CD4-positive, alpha-beta T cell treated with Interleukin-15 for 1 hour (primary cell): ENCODE measurements around the gene VAMP1.
"Not testable (repeated sequence)": the region's sequence is repeated elsewhere in the genome, so short reads cannot be mapped to it uniquely, and the experiment has no call there.

Experiments
- DNase-seq: peaks from one replicate; pipeline ENCODE4 v3.0.0-alpha.2; 2020

The VAMP1 gene, protein sequence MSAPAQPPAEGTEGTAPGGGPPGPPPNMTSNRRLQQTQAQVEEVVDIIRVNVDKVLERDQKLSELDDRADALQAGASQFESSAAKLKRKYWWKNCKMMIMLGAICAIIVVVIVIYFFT

GRCh38 chr12:6470375-6471163 lies at the start of gene VAMP1:
Gene VAMP1 (minus strand): TSS chr12:6470677. CDS start chr12:6470531, 146 bp downstream.
- DNase-seq, result peak; percentile 95

GRCh38 chr12:6520186-6520585 lies 49.7 kb upstream of the VAMP1 start:
- no peak for DNase-seq

DNA sequence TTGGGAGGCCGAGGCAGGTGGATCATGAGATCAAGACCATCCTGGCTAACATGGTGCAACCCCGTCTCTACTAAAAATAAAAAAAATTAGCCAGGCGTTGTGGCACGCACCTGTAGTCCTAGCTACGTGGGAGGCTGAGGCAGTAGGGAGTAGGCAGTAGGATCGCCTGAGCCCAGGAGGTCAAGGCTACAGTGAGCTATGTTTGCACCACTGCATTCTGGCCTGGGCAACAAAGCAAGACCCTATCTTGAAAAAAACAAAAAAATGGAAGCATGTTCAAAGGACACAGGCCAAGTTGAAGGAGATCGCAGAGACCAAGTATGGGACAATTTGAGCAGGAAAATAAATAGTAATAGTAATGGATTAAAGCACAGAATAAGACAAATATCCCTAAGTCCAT lies 37.6 kb upstream of the VAMP1 start:
- no peak for DNase-seq

DNA sequence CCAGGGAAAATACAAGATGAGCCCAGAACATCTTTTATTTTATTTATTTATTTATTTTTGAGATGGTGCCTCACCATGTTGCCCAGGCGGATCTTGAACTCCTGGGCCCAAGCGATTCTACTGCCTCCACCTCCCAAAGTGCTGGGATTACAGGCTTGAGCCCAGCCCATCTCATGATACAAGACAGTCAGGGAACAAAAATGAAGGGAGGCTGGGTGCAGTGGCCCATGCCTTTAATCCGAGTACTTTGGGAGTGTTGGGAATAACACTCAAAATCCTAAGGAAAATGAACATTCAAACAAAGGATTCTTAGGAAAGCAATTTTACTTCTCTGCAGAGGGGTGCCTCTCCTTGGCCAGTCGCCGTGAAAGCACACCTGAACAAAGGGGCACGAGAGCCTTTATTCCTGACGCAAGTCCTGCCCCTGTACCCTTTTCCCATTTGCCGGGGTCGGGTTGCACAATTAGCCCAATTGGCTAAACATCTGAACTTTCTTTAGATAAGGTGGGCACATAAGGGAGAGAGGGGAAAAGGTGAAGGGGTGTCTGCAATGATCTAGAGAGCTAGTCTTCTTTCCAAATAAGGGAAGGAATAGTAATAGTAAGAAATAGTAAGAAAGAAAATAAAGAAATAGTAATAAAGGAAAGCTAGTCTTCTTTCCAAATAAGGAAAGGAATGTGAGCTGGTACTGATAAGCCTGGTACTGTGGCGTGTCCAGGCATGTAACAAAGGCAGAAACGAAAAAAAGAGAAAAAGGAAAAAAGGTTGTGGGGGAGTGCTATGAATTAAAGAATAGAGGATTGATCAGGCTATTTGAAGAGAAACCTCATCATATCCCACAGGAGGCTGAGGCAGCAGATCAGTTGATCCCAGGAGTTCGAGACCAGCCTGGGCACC lies 36.9 kb upstream of the VAMP1 start:
- no peak for DNase-seq

DNA sequence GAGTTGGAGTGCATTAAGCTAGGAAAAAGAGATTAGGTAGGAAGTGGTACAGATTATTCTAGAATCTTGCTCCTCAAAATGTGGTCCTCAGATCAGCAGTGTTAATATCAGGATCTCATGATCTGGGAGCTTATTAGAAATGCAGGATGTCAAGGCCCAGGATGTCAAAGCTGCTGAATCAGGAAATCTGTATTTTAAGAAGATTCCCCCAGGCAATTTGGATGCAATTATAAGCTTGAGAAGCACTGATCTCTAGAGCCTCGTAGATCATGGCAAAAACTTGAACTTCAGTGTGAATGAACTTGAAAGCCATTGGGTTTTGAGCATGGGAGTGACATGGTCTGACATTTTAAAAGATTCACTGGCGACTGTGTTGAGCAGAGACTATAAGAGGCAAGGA lies 30.0 kb upstream of the VAMP1 start:
- no peak for DNase-seq

DNA sequence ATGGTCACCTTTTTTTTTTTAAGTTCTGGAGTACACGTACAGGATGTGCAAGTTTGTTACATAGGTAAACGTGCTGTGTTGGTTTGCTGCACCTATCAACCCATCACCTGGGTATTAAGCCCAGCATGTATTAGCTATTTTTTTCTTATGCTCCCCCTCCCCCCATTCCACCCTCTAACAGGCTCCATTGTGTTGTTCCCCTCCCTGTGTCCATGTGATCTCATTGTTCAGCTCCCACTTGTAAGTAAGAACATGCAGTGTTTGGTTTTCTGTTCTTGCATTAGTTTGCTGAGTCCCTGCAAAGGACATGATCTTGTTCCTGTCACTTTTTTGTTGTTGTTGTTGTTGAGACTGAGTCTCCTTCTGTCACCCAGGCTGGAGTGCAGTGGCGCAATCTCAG lies 26.8 kb upstream of the VAMP1 start:
- DNase-seq, result not testable (repeated sequence)

DNA sequence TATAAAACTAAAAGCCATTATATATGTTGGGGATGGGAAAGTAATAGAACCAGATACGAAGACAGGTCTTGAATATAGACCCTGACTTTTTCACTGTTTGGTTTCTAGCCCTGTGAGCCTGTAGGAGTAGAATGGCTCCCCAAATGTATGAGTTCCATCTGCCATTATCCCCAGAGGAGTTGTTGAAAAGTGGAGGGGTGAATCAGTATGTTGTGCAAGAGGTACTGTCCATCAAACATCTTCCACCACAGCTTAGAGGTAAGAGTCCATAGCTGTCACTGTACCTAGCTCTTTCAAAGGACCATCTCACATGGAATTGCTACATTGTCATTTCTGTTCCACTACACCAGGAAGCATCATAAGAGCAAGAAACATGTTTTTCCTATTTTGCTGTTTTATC lies 24.5 kb upstream of the VAMP1 start:
- DNase-seq, result no peak

DNA sequence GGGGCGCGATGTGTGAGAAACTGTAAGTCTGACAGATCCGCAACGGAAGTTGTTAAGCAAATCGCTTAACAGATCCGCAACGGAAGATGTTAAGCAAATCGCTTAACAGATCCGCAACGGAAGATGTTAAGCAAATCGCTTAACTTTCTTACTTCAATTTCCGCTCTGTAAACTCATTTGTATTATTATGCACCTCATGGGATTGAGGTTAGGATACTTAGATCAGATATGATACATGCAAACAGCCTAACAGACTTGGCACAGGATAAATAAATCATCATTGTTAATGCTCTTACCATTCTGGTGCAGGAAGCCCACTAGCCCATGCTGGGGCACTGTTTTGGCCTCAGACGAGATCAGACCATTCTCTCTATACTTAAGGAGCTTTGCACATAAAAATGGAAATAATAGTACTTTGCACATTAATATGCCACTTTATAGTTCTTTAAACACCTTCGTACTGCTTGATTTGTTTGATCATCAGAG lies 23.8 kb upstream of the VAMP1 start:
- DNase-seq, result no peak

DNA sequence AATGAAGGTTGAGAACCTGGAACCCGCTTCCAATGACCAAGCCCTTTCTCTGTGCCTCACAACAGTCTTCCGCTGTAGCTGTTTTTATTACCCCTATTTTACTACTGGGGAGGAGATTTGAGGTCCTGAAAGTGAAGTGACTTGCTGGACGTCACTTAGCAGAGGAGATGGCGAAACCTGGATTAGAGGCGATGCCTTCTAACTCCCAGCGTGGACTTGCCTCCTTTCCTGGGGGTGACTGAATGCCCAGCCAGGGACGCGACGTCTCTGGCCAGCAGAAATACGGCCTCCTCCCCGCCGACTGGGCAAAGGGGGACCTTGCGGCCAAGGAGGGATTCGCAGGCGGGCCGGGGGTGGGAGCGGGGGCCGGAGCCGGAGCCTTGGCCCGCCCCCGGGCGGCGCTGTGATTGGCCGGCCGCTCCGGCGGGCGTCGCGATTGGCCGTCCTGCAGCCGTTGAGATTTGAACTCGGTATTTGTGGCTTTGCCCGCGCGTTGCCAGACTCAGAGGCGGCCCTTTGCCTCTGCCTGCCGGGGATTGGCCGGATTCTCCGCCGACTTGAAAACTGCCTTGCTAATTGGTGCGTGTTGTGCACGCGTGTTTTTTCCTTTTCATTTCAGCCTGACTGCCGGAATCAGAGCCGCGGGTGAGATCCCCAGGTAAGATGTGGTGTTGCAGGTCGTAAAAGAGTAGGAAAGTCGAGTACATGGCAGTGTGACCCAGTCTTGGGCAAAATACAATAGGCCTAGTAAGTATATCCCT lies 23.2 kb upstream of the VAMP1 start, which contains the start of gene NCAPD2:
Gene NCAPD2 (plus strand): TSS at position 606 of the 761 bp plus-strand sequence. CDS start 997 bp downstream, outside the sequence.
- DNase-seq, result peak; percentile 95

- peak; percentile 96 for DNase-seq
Observed at GRCh38 chr12:6492838-6493496, 22.5 kb upstream of the VAMP1 start, which contains the start of gene MRPL51. Gene MRPL51 (minus strand): TSS chr12:6493262. CDS start chr12:6493136, 126 bp downstream.

- DNase-seq, result not testable (repeated sequence)
Observed at GRCh38 chr12:6490673-6491072, 20.2 kb upstream of the VAMP1 start.

DNA sequence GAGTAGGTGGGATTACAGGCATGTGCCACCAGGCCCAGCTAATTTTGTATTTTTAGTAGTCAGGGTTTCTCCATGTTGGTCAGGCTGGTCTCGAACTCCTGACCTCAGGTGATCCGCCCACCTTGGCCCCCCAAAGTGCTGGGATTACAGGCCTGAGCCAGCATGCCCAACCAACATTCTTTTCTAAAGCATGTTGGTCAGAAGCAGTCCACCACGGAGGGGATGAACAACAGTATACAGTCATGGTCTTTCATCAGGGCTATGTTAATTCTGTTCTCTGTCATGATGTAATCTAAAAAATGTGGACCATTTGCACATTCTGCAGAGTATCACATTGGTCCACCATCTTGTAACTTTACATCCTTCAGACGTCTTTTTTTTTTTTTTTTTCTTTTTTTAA lies 19.0 kb upstream of the VAMP1 start:
- no peak for DNase-seq

DNA sequence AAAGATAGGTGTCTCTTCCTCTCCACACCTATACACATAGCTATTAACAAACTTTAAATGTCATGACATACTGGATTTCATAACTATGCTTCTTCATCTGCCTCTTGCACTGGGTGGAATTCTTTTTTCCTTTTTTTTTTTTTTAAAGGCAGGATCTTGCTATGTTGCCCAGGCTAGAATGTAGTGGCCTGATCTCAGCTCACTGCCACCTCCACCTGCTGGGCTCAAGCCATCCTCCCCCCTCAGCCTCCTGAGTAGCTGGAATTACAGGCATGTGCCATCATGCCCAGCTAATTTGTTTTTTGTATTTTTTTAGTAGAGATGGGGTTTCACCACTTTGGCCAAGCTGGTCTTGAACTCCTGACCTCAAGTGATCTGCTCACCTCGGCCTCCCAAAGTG lies 17.8 kb upstream of the VAMP1 start:
- no peak for DNase-seq

GRCh38 chr12:6478416-6478815 lies 7.9 kb upstream of the VAMP1 start:
- DNase-seq, result no peak

DNA sequence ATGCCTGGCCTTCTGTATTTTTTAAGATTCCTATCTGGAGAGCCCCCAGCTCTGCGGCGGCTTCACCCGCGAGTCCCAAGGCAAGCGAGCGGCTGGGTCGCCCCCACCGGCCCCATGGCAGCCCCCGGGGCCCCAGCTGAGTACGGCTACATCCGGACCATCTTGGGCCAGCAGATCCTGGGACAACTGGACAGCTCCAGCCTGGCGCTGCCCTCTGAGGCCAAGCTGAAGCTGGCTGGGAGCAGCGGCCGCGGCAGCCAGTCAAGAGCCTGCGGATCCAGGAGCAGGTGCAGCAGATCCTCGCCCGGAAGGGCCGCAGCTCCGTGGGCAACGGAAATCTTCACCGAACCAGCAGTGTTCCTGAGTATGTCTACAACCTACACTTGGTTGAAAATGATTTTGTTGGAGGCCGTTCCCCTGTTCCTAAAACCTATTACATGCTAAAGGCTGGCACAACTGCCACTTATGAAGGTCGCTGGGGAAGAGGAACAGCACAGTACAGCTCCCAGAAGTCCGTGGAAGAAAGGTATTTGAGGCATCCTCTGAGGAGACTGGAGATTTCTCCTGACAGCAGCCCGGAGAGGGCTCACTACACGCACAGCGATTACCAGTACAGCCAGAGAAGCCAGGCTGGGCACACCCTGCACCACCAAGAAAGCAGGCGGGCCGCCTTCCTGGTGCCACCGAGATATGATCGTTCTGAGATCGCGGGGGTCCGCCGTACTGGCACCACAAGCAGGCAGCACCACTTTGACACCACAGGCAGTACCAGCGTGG lies 7.3 kb upstream of the VAMP1 start:
- DNase-seq, result not testable (repeated sequence)

- no peak for DNase-seq
Observed at GRCh38 chr12:6476489-6476888, 6.0 kb upstream of the VAMP1 start.

GRCh38 chr12:6475233-6475975 lies 4.9 kb upstream of the VAMP1 start:
- not testable (repeated sequence) for DNase-seq

- no peak for DNase-seq
Observed at GRCh38 chr12:6472491-6472890, 2.0 kb upstream of the VAMP1 start.

DNA sequence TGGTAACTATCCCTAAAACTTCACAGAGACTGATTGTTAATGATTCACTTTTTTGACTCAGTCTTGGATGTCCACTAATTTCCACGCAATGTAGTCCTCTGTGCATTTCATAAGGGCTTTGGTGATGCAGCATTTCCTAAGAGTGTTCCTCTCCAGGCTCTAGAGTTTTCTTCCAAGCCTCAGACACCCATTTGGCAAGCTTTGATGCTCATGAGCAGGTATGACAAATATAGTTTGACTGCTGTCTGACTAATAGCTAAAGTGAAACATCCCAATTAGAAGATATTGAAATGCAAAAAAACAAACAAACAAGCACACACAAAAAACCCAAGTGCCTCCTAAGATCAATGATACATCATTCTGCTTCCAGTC lies 1.5 kb upstream of the VAMP1 start:
- no peak for DNase-seq

DNA sequence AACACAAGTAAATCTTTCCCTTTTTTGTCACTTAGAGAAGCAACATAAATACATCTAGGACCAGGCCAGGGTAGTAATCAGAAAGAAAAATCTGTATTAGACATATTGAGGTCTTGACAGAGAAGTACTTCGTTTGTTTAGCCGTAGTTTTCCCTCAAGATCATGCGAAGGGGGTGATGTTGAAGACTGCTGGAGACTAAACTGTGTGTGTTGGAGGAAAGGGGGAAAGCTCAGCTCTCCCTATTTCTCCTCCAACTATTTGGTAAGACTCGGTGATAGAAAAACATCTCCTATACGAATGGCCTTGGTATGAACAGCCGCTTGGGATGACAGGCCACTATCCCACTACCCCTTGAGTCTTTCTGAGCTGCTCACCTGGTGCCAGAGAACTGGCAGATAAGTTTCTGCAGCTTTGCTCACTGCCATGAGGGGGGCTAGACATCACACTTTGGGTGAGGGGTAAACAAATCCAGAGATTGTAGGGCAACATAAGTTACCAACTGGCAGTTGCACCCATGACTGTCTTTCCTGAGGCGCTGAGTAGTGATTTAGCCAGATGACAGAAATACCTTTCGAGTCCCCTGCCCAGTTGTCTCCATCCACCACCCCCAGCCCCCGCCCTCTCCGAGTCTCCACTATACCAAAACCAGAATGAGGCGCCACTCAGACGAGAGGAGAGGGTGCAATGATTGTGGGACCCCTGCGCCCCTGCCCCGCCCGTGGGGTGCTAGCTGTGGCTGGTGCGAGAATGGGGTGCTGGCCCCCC lies 685 bp downstream of the VAMP1 start:
- no peak for DNase-seq
